NOMO-1 (cell line): ENCODE results near the gene KPTN.
A peak's percentile ranks its signal among the peaks of the same experiment; 100 is the strongest.
"Not testable (repeated sequence)": the region's sequence is repeated elsewhere in the genome, so short reads cannot be mapped to it uniquely, and the experiment has no call there.

ENCODE experiments used
- DNase-seq, 2 experiments: peaks; one replicate each; lab custom pipeline; 2025; ENCODE audit not compliant: unreplicated experiment in 2 of 2; lab: John Stamatoyannopoulos, UW

The KPTN gene

DNA sequence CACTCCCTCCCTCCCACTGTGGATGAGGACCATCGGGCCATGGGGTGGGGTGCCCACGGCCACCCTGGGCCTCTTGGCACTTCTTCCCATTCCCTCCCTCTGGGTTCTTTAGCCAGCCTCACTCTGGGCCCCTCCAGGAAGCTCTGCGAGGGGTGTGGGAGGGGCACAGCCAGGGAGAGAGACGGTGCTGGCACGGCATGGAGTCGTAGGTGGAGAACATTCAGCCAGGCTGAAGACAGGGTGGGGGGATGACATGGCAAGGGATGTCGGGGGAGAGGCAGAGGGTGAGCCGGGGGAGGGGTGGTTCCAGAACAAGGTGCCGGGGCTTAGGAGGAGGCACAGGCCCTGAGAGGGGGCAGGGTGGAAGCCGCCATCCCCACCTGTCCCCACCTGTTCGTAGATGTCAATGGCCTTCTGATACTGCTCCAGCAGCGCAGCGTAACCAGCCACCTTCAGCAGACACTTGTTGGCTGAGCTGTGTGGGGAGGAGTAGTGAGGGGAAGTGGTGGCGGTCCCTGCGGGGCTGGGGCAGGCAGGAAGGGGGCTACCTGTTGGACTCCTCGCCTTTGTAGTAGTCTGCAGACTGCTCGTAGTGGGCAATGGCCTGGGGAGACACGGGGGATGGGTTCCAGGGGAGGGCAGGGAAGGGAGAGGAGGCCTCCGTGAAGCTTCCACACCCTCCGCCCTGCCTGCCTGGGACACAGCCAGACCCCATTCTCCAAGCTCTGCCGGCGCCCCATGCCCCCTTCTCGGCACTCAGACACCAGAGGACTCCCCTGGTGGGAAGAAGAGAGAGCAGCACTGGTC is 8.8 kb upstream of the KPTN start:
- DNase-seq = no peak

DNA sequence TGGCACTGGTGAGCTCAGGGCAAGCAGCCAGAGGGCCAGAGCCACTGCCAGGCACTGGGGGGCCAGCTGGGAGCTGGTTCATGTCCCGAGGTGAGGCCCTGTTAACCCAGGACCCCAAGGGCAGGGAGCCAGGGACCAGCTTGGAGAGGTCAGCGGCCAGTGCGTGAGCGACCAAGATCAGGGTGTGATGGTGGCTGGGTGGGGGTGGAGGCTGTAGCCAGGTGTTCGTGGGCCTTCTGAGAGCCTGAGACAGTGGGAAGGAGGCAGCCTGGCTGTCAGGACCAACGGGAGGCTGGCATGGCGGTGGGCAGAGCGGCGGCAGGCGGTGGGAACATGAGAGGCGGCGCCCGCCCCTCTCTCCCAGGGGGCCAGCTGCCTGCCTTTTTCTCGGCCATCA is 8.1 kb upstream of the KPTN start:
- no peak for DNase-seq

DNA sequence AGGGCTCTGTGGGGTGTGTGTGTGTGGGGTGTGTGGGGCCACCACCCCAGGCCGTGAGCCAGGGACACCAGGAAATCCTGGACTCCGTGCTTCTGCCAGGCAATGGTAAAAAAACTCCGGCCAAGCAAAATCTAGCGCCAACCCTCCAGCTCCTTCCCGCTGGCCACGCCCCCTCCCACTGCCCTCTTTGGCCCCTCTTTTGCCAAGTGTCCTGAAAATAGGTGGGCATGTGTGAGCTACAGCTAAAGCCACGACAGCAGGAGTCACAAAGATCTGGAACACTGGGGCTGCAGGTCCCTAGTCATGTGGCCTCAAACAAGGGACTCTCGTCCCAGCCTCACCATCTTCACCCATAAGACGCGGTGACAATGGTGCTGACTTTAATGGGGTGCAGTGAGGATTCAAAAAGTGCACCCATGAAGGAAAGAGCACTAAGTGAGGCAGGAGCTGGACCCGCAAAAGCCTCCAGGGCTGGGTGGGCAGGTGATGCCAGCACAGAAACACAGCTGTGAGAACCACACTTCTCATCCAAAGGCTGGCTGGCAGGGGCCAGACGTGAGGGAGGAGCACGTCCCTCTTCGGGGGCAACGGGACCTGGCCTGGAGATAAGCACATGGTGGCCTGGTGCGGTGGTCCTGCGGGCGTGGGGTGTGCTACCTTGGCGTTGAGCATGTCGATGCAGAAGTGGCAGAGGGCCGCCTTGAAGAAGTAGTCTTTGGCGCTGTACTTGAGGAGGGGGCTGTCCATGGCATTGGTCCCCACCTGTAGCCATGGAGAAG is 7.5 kb upstream of the KPTN start:
- DNase-seq = no peak

DNA sequence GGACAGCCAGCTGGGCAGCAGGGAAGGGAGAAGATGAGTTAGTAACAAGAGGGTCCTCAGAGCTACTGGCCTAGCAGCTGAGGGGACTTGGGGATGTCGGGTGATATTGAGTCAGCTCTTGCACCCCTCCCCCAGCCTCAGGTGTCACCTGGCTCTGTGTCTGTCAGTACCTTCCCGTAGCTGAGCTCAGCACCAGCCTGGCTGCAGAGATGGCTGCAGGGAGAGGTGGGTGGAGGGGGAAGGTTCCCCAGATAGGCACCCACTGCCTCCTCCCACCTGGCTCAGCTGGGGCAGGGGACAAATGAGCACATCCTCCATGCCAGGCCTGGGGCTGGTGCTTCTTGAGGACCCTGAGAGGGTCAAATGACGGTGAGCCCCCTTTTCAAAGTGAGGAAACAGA is 6.8 kb upstream of the KPTN start:
- DNase-seq = no peak

DNA sequence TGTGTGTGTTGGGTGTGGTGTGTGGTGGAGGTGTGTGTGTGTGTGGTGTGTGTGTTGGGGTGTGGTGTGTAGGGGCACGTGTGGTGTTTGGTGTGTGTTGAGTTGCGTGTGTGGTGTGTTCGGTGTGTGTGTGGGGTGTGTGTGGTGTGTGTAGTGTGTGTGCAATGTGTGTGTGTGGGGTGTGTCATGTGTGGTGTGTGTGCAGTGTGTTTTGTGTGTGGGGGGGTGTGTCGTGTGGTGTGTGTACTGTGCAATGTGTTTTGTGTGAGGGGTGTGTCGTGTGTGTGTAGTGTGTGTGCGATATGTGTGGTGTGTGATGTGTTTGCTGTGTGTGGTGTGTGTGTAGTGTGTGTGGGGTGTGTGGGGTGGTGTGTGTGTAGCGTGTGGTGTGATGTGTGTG is 6.0 kb upstream of the KPTN start:
- no peak for DNase-seq

DNA sequence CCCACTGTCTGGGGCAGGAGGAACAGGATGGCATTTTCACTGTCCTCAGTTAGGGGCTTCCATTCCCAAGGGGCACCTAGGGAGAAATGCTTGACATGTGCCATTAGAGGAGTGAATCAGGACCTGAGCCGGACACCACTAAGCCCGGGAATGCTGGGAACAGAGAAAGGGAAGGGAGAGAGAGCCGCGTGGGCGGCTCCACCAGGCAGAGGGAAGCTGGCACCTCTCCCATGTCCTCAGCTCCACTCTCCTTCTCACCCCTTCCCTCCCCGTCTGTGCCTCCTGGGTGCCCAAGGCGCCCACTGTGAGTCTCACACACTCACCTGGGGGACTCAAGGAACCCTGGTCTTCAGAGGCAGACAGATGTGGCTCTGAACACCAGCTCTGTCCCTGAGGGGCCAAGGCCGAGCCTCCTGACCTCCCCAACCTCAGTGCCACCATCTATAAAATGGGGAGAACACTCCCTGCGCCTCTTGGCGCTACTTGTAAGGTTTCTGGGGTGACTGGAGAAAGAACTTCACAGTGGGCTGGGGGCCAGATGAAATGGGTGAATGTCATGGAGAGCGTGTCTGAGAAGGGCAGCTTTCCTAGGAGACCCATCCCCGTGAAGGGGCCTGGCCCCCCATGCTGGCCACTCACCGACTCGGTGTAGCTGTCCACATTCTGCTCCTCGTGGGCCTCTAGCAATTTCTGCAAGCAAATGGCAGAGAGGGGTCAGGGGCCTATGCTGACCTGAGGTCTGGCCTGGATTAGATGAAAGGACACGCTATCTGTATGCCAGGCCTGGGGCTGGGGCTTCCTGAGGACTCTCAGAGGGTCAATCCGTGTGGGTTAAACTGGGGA is 5.3 kb upstream of the KPTN start:
- DNase-seq = no peak

DNA sequence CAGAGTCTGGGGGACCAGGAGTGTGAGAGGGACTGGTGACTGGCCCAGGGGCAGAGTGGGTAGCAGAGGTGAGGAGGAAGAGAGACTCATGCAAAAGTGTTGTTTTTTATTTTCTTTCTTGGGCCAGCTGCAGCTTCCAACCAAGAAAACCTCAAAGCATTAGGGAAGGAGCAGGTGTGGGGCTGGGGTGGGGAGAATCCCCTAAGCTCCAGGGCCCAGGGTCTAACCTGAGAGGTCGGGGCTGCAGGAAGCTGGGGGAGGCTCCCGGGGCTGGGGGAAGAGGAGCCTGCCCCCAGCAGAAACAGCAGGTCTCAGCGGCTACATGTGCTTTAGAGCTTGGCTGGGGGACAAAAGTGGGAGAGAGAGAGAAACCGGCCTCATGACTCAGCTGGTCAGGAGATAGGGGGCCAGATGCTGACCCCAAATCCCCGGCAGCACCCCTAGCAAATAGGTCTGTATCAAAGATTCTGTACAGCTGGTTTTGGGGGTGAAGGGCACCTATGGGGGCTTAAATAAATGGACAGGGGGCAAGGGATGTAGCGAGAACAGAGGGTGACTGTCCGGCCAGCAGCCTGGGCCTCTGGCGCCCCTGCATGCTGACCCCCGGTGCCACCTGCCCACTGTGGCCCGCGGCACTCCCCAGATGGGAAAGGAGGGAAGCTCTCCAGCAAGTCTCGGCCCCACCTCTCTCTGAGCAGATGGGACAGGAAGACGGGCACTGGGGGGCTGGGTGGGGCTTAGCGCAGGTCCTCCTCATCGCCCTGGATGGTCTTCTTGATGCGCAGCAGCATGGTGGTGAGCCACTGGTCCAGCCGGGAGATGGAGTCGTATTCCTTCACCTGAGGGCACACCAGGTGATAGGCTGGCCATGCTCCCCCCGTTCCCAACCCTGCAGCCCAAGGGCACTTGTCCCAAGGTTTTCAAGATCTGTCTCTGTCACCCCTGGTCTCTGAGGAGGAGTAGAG is 3.8 kb upstream of the KPTN start:
- DNase-seq = no peak

DNA sequence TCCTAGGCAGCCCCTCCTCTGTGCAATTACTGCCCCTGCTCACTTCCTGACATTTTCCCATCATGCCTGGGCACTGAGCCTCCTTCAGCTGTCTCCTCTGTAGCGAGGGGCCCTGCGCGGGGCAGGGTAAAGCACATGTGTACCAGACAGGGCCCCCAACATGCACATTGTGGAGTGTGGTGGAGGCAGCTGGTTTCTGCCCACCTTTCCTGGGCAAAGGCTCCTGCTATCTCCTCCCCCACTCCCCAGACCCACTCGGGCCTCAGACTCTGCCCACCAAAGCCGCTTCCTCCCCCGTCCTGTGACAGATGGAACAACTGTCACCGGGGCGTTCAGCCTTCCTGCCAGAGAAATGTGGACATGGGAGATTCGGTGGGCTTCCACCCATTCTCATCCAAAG is 2.9 kb upstream of the KPTN start:
- DNase-seq = no peak

DNA sequence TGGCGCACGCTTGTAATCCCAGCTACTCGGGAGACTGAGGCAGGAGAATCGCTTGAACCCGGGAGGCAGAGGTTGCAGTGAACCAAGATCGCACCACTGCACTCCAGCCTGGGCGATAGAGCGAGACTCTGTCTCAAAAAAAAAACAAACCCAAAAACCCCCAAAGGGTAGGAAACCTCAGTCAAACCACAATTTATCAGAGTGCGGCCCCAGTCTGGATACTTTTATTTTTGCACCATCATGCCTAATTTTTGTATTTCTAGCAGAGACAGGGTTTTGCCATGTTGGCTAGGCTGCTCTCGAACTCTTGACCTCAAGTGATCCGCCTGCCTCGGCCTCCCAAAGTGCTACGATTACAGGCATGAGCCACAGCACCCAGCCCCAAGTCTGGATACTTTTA is 2.2 kb upstream of the KPTN start:
- DNase-seq = not testable (repeated sequence)

DNA sequence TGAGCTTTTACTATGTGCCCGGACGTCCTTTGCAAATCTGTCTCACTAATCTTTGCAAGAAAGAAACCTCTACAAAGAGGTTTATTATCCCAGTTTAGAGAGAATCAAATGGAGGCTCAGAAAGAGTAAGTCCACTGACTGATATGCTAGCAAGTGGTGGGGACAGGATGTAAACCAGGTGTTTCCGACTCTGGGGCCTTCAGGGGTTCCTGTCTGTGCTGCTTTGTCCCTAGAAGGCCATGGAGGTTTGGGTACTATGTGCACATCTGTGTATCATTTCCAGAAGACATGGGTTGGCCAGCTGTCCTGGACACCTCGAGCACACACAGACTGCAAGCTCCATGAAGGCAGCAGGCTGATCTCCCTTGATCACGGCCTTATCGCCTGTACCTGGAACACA is 1.2 kb upstream of the KPTN start:
- DNase-seq = no peak

DNA sequence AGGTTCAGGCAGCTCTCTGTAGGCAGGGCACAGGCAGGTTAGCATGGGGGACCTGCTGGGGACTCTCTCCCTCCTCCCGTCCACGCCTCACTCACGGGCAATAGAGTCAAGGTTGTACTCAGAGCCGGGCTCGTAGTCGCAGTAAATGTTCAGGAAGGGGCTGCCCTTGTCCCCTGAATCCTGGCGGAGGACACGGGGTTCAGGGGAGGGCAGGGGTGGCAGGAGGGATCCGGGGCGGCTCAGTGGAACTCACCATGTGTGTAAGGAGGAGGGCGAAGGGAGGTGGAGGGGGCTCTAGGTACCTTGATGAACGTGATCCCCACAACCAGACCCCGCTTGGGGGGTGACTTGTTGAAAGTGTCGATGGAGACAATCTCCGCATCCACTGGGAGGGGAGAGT is 819 bp downstream of the KPTN start:
- no peak for DNase-seq

DNA sequence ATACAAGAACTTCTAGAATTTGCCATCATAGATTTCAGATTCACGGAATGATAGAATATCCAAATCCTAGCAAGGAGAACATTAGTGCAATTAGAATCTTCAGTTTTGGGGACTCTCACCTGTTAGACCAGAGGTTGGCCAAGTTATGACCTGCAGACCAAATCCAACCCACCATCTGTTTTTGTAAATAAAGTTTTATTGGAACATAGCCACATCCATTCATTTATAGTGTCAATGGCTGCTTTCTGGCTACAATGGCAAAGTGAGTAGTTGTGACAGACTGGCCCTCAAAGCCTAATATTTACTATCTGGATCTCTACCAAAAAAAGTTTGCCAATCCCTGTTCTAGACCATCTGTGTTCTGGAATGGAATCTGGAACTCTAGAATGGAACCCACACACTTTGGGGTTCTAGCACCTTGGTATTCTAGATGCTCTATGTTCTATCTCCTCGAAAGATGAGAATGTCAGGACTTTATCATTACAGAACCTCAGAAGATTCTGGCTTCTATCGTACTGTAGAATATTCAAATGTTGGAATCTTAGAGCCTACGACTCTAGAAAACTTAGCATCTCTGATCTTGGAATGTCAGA is 2.5 kb downstream of the KPTN start:
- no peak for DNase-seq

DNA sequence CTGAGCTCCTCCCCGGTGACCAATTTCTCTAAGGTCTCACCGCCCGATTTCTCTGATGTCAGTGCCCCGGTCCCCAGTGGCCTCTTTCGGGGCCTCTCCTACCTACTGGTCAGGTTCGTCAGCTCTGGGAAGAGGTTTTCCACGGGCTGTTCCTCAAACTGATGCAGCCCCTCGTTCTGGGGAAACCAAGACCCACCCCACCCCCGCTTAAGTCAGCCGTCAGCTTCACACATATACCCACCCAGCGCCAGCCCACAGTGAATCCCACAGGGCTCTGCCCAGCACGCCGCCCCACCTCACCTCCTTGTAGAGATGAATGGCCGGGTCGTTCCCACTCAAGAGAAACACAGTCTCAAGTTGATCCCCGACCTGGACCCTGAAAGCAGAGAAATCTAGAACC is 3.4 kb downstream of the KPTN start:
- no peak for DNase-seq

DNA sequence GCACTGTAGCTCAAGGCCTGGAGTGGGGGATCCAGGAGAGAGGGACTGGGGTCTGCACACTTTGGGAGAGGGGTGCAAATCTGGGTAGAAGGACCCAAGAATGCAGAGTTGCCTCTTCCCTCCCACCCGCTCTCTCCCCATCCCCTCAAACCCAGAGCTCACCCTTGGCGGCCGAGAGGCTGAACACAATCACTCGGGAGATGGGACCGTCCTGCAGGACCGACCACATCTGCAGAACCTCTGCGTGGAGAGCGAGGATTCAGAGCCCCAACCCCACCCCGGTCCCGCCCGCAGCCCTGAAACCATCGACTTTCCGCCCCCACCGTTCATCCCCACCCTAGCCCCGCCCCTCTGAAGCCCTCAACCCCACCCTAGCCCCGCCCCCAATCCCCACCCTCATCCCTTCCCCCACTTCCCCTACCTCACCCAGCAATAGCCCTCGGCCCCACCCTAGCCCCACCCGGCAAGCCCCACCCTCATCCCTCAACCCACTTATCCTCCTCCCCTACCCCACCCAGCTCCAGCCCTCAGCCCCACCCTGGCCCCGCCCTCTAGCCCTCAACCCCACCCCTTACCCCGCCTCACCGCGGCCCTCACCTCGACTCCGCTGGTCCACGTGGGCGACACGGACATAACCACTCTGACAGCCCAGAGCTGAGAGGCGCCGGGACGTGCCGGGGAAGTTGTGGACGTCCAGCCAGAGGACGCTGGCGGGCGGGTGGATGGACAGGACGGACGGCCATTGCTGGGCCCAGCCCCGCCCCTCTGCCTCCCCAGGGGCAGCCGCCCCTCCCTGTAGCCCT is 4.1 kb downstream of the KPTN start:
- DNase-seq = no peak

DNA sequence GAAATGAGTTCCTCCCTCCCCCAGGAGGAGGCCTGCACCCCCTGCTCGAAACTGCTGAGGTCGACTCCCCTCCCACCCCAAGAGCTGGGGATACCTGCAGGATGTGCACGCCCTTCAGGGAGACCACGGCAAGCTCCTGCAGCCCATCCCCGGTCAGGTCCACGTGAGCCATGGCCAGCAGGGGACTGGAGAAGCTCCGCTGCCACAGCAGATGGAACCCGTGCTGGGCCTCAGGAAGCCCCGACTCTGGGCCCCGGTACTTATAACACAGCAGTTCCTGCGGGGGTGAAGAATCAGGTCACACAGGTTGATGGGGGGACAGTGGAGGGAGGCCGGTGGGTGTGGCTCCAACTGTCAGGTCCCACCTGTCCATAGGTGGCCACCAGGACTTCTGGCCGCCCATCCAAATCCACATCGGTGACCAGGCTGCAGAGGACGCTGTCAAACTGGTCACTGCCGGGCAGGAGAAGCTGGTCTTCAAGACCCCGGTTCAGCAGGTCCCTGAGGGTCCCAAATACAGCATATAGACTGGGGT is 7.5 kb downstream of the KPTN start:
- no peak for DNase-seq

DNA sequence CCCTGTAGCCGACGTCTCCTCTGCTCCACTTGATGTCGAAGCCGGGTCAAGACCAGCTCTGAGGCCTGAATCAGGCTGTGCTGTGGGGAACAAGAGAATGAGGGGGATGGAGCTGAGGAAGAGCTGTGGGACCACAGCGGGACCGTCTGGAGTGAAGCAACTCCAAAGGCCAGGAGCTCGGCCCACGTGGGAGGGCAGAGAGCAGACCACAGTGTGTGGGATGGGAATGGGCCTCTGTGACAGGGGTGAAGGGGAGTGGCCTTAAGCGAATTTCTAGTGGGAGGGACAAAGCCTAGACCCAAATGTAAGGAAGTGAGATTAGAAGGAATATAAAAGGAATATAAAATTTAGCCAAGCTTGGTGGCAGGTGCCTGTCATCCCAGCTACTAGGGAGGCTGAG is 8.6 kb downstream of the KPTN start:
- DNase-seq = no peak

DNA sequence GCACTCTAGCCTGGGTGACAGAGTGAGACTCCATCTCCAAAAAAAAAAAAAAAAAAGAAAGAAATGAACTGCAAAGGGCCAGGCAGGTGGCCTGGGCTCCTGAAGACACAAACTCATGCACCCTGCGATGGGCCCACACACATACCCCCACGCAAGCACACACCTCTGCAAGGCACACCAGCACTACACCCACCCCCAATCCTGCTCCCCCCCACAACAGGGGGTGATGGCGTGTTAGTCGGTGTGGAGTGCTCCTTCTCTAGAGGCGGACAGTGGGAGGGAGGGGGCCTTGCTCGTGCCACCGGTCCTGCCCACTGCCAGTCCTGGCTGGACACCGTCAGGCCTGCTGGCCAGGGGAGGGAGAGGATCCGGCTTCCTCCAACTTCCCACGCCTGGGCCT is 10.7 kb downstream of the KPTN start:
- no peak for DNase-seq

DNA sequence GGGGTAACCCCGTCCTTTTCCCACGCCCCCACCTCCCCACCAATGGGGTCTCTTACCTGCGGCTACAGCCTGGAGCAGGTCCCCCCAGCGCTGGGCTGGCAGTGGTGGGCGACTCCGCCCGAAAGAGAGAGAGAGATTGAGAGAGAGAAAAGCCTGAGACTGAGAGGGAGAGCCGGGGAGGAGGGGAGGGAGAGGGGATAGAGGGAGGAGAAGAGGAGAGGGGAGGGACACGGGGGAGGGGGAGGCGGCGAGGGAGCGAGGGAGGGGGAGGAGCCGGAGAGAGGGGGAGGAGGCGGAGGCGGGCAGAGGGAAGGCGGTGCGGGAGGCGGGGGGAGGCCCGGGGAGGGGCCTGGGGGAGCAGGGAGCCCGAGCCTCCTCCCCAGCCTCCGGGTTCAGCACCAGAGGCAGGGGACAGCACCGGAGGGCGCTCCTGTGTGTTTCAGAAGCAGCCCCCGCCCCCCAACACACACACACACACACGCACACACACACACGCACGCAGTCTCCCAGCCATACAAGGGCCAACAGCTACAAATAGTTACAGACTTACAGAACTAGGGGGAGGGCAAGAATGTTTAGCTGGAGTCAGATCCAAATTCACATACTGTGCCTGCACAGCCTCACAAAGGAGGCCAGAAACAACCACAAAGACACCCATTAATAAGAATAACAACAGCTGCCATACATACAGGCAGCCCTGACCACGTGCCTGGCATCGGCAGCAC is 12.1 kb downstream of the KPTN start, which contains the start of gene SLC8A2:
SLC8A2 (minus strand) TSS at position 161 of the 725 bp plus-strand sequence. CDS start 5,490 bp downstream, outside the sequence.
- DNase-seq = peak in 1 of 2 experiments; percentile 25
